T-helper 2 cell treated with Interferon-gamma antibody and Interleukin-4, amounts not matched to agents 100 ng/mL and 5 ng/mL, for 36 hours (primary cell): ENCODE data around the gene ZNF292. TPM values are rescaled to one million over a fixed set of nuclear protein-coding genes. Genes with fewer than 3 reads are reported as not detected.

Experiments
- intact Hi-C: fragments of 100-400 bp; cut with micrococcal nuclease; formaldehyde crosslinking; loops from one replicate; pipeline ENCODE4 v1.15.1; 2023
- total RNA-seq: library from RNA; stranded (reverse); gene quantifications from 2 replicates; pipeline ENCODE4 v1.2.3, GENCODE V29; 2022

The ZNF292 gene
- total RNA-seq, 1 donor from 2014 or later = 48.2 TPM

GRCh38 chr6:87209812-87210211, 54.4 kb downstream of the ZNF292 start:
- intact Hi-C loops = no loop called here

GRCh38 chr6:87210979-87211378, 55.6 kb downstream of the ZNF292 start:
- intact Hi-C loops = no loop called here

- intact Hi-C loops = no loop called here
These were observed 57.2 kb downstream of the ZNF292 start for GRCh38 chr6:87212596-87212995.

GRCh38 chr6:87213364-87213763, 58.0 kb downstream of the ZNF292 start:
- intact Hi-C loops = no loop called here

- intact Hi-C loops = no loop called here
These were observed 59.5 kb downstream of the ZNF292 start for GRCh38 chr6:87214831-87215230.

- intact Hi-C loops = no loop called here
These were observed 65.6 kb downstream of the ZNF292 start for GRCh38 chr6:87220997-87221396.

GRCh38 chr6:87222676-87223075, 67.3 kb downstream of the ZNF292 start:
- intact Hi-C loops = no loop called here

GRCh38 chr6:87224971-87225370, 69.6 kb downstream of the ZNF292 start:
- intact Hi-C loops = no loop called here

- intact Hi-C loops = no loop called here
These were observed 70.1 kb downstream of the ZNF292 start for GRCh38 chr6:87225511-87225910.

- intact Hi-C loops = no loop called here
These were observed 70.6 kb downstream of the ZNF292 start for GRCh38 chr6:87225937-87226336.

- intact Hi-C loops = loop anchor here (5.0 kb wide), 1 partner anchor 34 kb away; no protein-coding TSS in a partner anchor
These were observed 75.4 kb downstream of the ZNF292 start for GRCh38 chr6:87230801-87231200.

- intact Hi-C loops = loop anchor here (1.0 to 5.0 kb wide), 2 partner anchors 86 to 99 kb away; no protein-coding TSS in a partner anchor
These were observed 82.4 kb downstream of the ZNF292 start for GRCh38 chr6:87237804-87238203.

- intact Hi-C loops = loop anchor here (5.0 kb wide), 1 partner anchor 87 kb away; no protein-coding TSS in a partner anchor
These were observed 83.8 kb downstream of the ZNF292 start for GRCh38 chr6:87239098-87239635.

- intact Hi-C loops = no loop called here
These were observed 85.9 kb downstream of the ZNF292 start for GRCh38 chr6:87241304-87241703.

GRCh38 chr6:87242311-87242710, 86.9 kb downstream of the ZNF292 start:
- intact Hi-C loops = no loop called here

- intact Hi-C loops = no loop called here
These were observed 88.4 kb downstream of the ZNF292 start for GRCh38 chr6:87243812-87244211.

- intact Hi-C loops = no loop called here
These were observed 89.0 kb downstream of the ZNF292 start for GRCh38 chr6:87244380-87244779.

GRCh38 chr6:87250019-87250418, 94.7 kb downstream of the ZNF292 start:
- intact Hi-C loops = no loop called here

GRCh38 chr6:87251225-87251624, 95.9 kb downstream of the ZNF292 start:
- intact Hi-C loops = no loop called here

GRCh38 chr6:87251725-87252124, 96.4 kb downstream of the ZNF292 start:
- intact Hi-C loops = no loop called here

GRCh38 chr6:87257046-87257445, 101.7 kb downstream of the ZNF292 start:
- intact Hi-C loops = no loop called here

GRCh38 chr6:87257565-87257964, 102.2 kb downstream of the ZNF292 start:
- intact Hi-C loops = no loop called here

- intact Hi-C loops = no loop called here
These were observed 102.6 kb downstream of the ZNF292 start for GRCh38 chr6:87257975-87258374.

GRCh38 chr6:87259791-87260190, 104.4 kb downstream of the ZNF292 start:
- intact Hi-C loops = no loop called here
